ENCODE results near the gene KNG1.

DNA sequence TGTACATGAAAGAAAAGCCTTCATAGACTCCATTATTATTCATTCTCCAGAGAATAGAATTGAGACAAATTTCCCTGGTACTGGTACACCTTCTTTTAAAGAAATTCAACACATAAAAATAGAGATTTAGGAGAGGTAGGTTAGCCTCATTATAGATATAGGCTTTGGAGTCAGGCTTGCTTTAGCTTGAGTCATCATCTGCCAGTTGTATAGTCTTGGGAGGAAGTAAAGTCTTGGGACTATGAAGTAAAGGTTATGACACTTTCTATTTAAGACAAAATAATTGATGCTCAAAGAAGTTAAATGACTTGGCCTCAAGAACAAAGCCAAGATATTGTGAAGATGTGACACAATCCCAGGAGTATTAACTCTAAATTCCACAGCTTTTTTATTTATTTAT lies 47.0 kb upstream of the KNG1 start:
- TF ChIP-seq, protein P1, sequence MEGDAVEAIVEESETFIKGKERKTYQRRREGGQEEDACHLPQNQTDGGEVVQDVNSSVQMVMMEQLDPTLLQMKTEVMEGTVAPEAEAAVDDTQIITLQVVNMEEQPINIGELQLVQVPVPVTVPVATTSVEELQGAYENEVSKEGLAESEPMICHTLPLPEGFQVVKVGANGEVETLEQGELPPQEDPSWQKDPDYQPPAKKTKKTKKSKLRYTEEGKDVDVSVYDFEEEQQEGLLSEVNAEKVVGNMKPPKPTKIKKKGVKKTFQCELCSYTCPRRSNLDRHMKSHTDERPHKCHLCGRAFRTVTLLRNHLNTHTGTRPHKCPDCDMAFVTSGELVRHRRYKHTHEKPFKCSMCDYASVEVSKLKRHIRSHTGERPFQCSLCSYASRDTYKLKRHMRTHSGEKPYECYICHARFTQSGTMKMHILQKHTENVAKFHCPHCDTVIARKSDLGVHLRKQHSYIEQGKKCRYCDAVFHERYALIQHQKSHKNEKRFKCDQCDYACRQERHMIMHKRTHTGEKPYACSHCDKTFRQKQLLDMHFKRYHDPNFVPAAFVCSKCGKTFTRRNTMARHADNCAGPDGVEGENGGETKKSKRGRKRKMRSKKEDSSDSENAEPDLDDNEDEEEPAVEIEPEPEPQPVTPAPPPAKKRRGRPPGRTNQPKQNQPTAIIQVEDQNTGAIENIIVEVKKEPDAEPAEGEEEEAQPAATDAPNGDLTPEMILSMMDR (IDR thresholded peaks at IDR 0.05) = no peak
- TF ChIP-seq POLR2A (IDR thresholded peaks at IDR 0.05) (no peak), POLR2AphosphoS5 (IDR thresholded peaks at IDR 0.05) (no peak), EP300 (IDR thresholded peaks at IDR 0.05) (no peak)
